A549 (cell line): Measurements from ENCODE around the gene BUD31. TPM values are rescaled to one million over a fixed set of nuclear protein-coding genes. Genes with fewer than 3 reads are reported as not detected.

Source experiments
- ATAC-seq, 2 experiments: fragments of 200-7000 bp in 1 of 2; fragments of >200 bp in 1 of 2; cut with Nextera tagmentation in 1 of 2; cut with Tn5 transposase in 1 of 2; 3 replicates each; pipeline versions ENCODE4 v1.8.0 to v1.9.1; 2018 to 2020; ENCODE audit warnings: mild to moderate bottlenecking in 1 of 2, moderate library complexity in 1 of 2
- CTCF ChIA-PET: fragments of 300-600 bp; sonication (Branson Sonifier 250); formaldehyde crosslinking; extraction: SDS; loops from one replicate; lab custom pipeline; 2021; ENCODE audit warnings: antibody characterized with exemption, inconsistent platforms; lab: Yijun Ruan, JAX
- POLR2A ChIA-PET: fragments of 350-600 bp; formaldehyde crosslinking; extraction: SDS; loops from one replicate; lab custom pipeline; 2021; ENCODE audit warnings: antibody characterized with exemption, inconsistent platforms; lab: Yijun Ruan, JAX
- DNase-seq, 2 experiments: peaks; one replicate each; pipeline versions ENCODE4 v3.0.0 to v3.0.0-alpha.2; 2011 to 2016; ENCODE audit warnings: low read depth in 1 of 2, low spot score in 1 of 2
- FAIRE-seq: peaks from 2 replicates; lab custom pipeline; 2011; peaks lifted over from hg19 to GRCh38; lab: Jason Lieb, UNC
- H3K27ac ChIP-seq, 2 experiments: fragments of >200 bp; sonication (Bioruptor Twin); formaldehyde crosslinking; 3 replicates each; pipeline ENCODE4 v1.5.1; 2016 to 2017
- H3K4me1 ChIP-seq: fragments of >200 bp; sonication (Bioruptor Twin); formaldehyde crosslinking; 3 replicates; pipeline ENCODE4 v1.6.1; 2016
- H3K4me2 ChIP-seq: fragments of >200 bp; sonication (Bioruptor Twin); formaldehyde crosslinking; 3 replicates; pipeline ENCODE4 v1.6.1; 2016
- H3K4me3 ChIP-seq: fragments of >200 bp; sonication (Bioruptor Twin); formaldehyde crosslinking; 3 replicates; pipeline ENCODE4 v1.5.1; 2016
- H3K9me3 ChIP-seq: fragments of >200 bp; sonication (Bioruptor Twin); formaldehyde crosslinking; 3 replicates; pipeline ENCODE4 v1.6.1; 2016
- CBX8 ChIP-seq: fragments of 200-600 bp; sonication (generic); IDR thresholded peaks from 2 replicates; pipeline ENCODE4 v1.6.1; 2016
- CEBPB ChIP-seq, 2 experiments: fragments of >200 bp in 1 of 2; sonication (Bioruptor Twin) in 1 of 2; formaldehyde crosslinking in 1 of 2; IDR thresholded peaks; 2 replicates each; pipeline ENCODE4 v1.6.1; 2012 to 2016
- CTCF ChIP-seq: fragments of >200 bp; sonication (Bioruptor Twin); formaldehyde crosslinking; IDR thresholded peaks from 3 replicates; pipeline ENCODE4 v1.5.1; 2016
- EHMT2 ChIP-seq: fragments of 200-600 bp; sonication (generic); IDR thresholded peaks from 2 replicates; pipeline ENCODE4 v1.6.1; 2016; ENCODE audit warnings: antibody characterized with exemption, low read depth, mild to moderate bottlenecking, moderate library complexity
- GATA3 ChIP-seq: IDR thresholded peaks from 2 replicates; pipeline ENCODE4 v1.6.1; 2012; ENCODE audit warnings: borderline replicate concordance
- HDAC2 ChIP-seq: fragments of 200-600 bp; sonication (generic); IDR thresholded peaks from 2 replicates; pipeline ENCODE4 v1.6.1; 2016
- HEYL ChIP-seq: fragments of 250-450 bp; sonication (Bioruptor Pico); IDR thresholded peaks from 2 replicates; pipeline ENCODE4 v1.8.0; 2021; ENCODE audit warnings: mild to moderate bottlenecking, moderate library complexity
- HOXA7 ChIP-seq: fragments of 250-450 bp; sonication (Bioruptor Pico); IDR thresholded peaks from 2 replicates; pipeline ENCODE4 v1.5.0; 2020; ENCODE audit warnings: mild to moderate bottlenecking, moderate library complexity
- HOXB5 ChIP-seq: fragments of 250-450 bp; sonication (Bioruptor Pico); IDR thresholded peaks from 2 replicates; pipeline ENCODE4 v1.5.0; 2020; ENCODE audit warnings: mild to moderate bottlenecking, moderate library complexity
- JUNB ChIP-seq: fragments of >200 bp; sonication (Bioruptor Twin); formaldehyde crosslinking; IDR thresholded peaks from 2 replicates; pipeline ENCODE4 v1.6.1; 2016
- MAX ChIP-seq: IDR thresholded peaks from 2 replicates; pipeline ENCODE4 v1.6.1; 2012
- NFE2L2 ChIP-seq: fragments of 150-350 bp; conservative IDR thresholded peaks from 2 replicates; pipeline ENCODE4 v1.6.1; 2014; ENCODE audit warnings: low read length
- NPAS2 ChIP-seq: fragments of 250-450 bp; sonication (Bioruptor Pico); IDR thresholded peaks from 2 replicates; pipeline ENCODE4 v1.8.0; 2022; ENCODE audit warnings: mild to moderate bottlenecking, moderate library complexity, borderline replicate concordance
- NR3C1 ChIP-seq: fragments of >200 bp; sonication (Bioruptor Twin); formaldehyde crosslinking; IDR thresholded peaks from 3 replicates; pipeline ENCODE4 v1.6.1; 2017
- POLR2AphosphoS2 ChIP-seq: conservative IDR thresholded peaks from 2 replicates; pipeline ENCODE4 v1.6.1; 2012; ENCODE audit warnings: low read length, improper control_type of control experiment, inconsistent platforms
- RAD21 ChIP-seq, 2 experiments: fragments of >200 bp in 1 of 2; sonication (Bioruptor Twin) in 1 of 2; formaldehyde crosslinking in 1 of 2; IDR thresholded peaks in 1 of 2; conservative IDR thresholded peaks in 1 of 2; 2 replicates in 1 of 2; 3 replicates in 1 of 2; pipeline ENCODE4 v1.6.1; 2012 to 2018; ENCODE audit warnings: inconsistent platforms in 1 of 2
- REST ChIP-seq: fragments of 200-600 bp; sonication (generic); IDR thresholded peaks from 2 replicates; pipeline ENCODE4 v1.6.1; 2016; ENCODE audit warnings: antibody characterized with exemption, mild to moderate bottlenecking, moderate library complexity
- RNF2 ChIP-seq: fragments of 200-600 bp; sonication (generic); IDR thresholded peaks from 2 replicates; pipeline ENCODE4 v1.6.1; 2016; ENCODE audit warnings: low read depth, mild to moderate bottlenecking, antibody characterized with exemption, moderate library complexity, borderline replicate concordance
- TFCP2L1 ChIP-seq: fragments of 250-450 bp; sonication (Bioruptor Pico); IDR thresholded peaks from 2 replicates; pipeline ENCODE4 v1.5.0; 2021; ENCODE audit warnings: mild to moderate bottlenecking
- USF2 ChIP-seq: fragments of 450-650 bp; IDR thresholded peaks from 2 replicates; pipeline ENCODE4 v1.6.1; 2014; ENCODE audit warnings: antibody characterized with exemption
- WGBS: methylation state at CpG from one replicate; pipeline ENCODE4 v1.1.6; 2017; ENCODE audit errors: missing lambda C conversion rate; 5-methylcytosine and 5-hydroxymethylcytosine counted together
- polyA plus RNA-seq, 4 experiments: library from polyadenylated mRNA; depleted of rRNA in 3 of 4; stranded (reverse); fragments of >200 nt; fragmentation: RNase III in 1 of 4; extraction: RNeasy Plus Mini Kit Qiagen cat#74134 plus additional on column Dnase treatment in 1 of 4; gene quantifications; 2 replicates in 3 of 4; 3 replicates in 1 of 4; pipeline ENCODE4 v1.2.3, GENCODE V29; 2011 to 2017

The BUD31 gene
- polyA plus RNA-seq, 2 of the 4 experiments (the other 2 are of a cell fraction): 96.5 to 105 TPM

- no peak overlapping the region for H3K4me2 ChIP-seq
- no peak overlapping the region for H3K4me3 ChIP-seq
- peak; percentile 51 to 78; a peak in 3 of 6 replicates for ATAC-seq
- no peak overlapping the region for H3K27ac ChIP-seq
- no peak for FAIRE-seq
- WGBS: 90% methylated on average over 8 of the region's 8 CpGs
- peak in 1 of 2 experiments; percentile 63 for DNase-seq
- CTCF ChIA-PET: interaction anchor here (1.0 to 12.6 kb wide), 2 partner anchors 12 to 29 kb away, joined by 3 to 92 read pairs; no protein-coding TSS in a partner anchor
- no peaks in the 10 kb centered on the region for H3K9me3 ChIP-seq
- no peaks in the 10 kb centered on the region for H3K4me1 ChIP-seq
- TF ChIP-seq RAD21 (conservative IDR thresholded peaks at IDR 0.05 in 1 of 2, IDR thresholded peaks at IDR 0.05 in 1 of 2) (peak in 1 of 2 experiments; percentile 27; a peak in 1 of 5 replicates), CTCF (peak; percentile 17; the same call in 2 of the 3 replicates), JUNB (no peak)
- POLR2A ChIA-PET: no interaction called here
These were observed 50.3 kb downstream of the BUD31 start for GRCh38 chr7:99459087-99459486.

- DNase-seq: no peak
- no peak overlapping the region for H3K27ac ChIP-seq
- TF ChIP-seq HOXA7 (CRISPR knock-in tag): no peak
- TF ChIP-seq NFE2L2: no peak
- no peak for TF ChIP-seq GATA3
- no peak for TF ChIP-seq CBX8
- no peak for TF ChIP-seq HDAC2
- no peak for TF ChIP-seq TFCP2L1 (CRISPR knock-in tag)
- TF ChIP-seq USF2: no peak
- no peak for TF ChIP-seq EHMT2
- no peak for TF ChIP-seq REST
- no peak for TF ChIP-seq MAX
- TF ChIP-seq CEBPB (IDR thresholded peaks at IDR 0.05): no peak
- TF ChIP-seq NPAS2 (CRISPR knock-in tag): no peak
- no peak for TF ChIP-seq NR3C1
- no peak for TF ChIP-seq POLR2AphosphoS2
- no peak for TF ChIP-seq RAD21 (conservative IDR thresholded peaks at IDR 0.05 in 1 of 2, IDR thresholded peaks at IDR 0.05 in 1 of 2)
- no peak for TF ChIP-seq RNF2
- no peak for TF ChIP-seq HOXB5 (CRISPR knock-in tag)
- no peak for TF ChIP-seq HEYL (CRISPR knock-in tag)
- H3K4me3 ChIP-seq: no peak overlapping the region
- FAIRE-seq: no peak
- ChIA-PET CTCF (interaction anchor here (1.1 to 12.6 kb wide), 4 partner anchors 10 to 53 kb away, joined by 3 to 92 read pairs (median 3); no protein-coding TSS in a partner anchor), POLR2A (no interaction called here)
- no peak overlapping the region for H3K4me2 ChIP-seq
- H3K9me3 ChIP-seq: no peaks in the 10 kb centered on the region
- peaks cover 7% of the 10 kb centered on the region; the same call in 2 of the 3 replicates for H3K4me1 ChIP-seq
- ATAC-seq: no peak
- WGBS: 91% methylated on average over 11 of the region's 11 CpGs
These were observed 51.9 kb downstream of the BUD31 start for GRCh38 chr7:99460651-99461050.
